ENCODE data around the gene TNS2. TPM values are rescaled to one million over a fixed set of nuclear protein-coding genes. Genes with fewer than 3 reads are reported as not detected.

TNS2 gene
- total RNA-seq, 1 experiment from 2014 or later = 4.4 TPM

GRCh38 chr12:53010955-53011354 lies 38.9 kb upstream of the TNS2 start:
- intact Hi-C loops (cut with micrococcal nuclease; ENCODE audit: unreplicated experiment) = no loop called here
- no peak overlapping the region for H3K4me3 Mint-ChIP-seq (ENCODE audit: unreplicated experiment)
- peaks cover 39% of the 10 kb centered on the region for H3K4me1 ChIP-seq
- no TSS peak for BruUV-seq (replicated peaks)
- H3K36me3 ChIP-seq (ENCODE audit: control insufficient read depth, insufficient read depth, low read length) = peaks cover 2% of the 10 kb centered on the region; the same call in 1 of the 2 replicates
- H3K9me3 ChIP-seq = no peaks in the 10 kb centered on the region
- no peak for TF ChIP-seq CTCF (IDR thresholded peaks at IDR 0.05; ENCODE audit: insufficient read depth in 1 of 2, low read depth in 1 of 2, low read length in 1 of 2, severe bottlenecking in 1 of 2, unreplicated experiment in 1 of 2)
- peaks cover 16% of the 10 kb centered on the region for H3K4me1 Mint-ChIP-seq (ENCODE audit: low read depth, unreplicated experiment)
- ChIA-PET CTCF (no interaction called here), POLR2A (no interaction called here)
- H3K36me3 Mint-ChIP-seq (ENCODE audit: insufficient read depth, unreplicated experiment) = peaks cover 93% of the 10 kb centered on the region
- H3K4me3 ChIP-seq (ENCODE audit: low read depth, low read length) = no peak overlapping the region
- H3K27me3 ChIP-seq (replicated peaks; ENCODE audit: control insufficient read depth, insufficient read depth, low read length) = no peaks in the 10 kb centered on the region
- H3K9me3 Mint-ChIP-seq (ENCODE audit: unreplicated experiment) = no peaks in the 10 kb centered on the region
- no peak overlapping the region for H3K27ac Mint-ChIP-seq (ENCODE audit: unreplicated experiment)
- no peak for DNase-seq
- H3K27me3 Mint-ChIP-seq (ENCODE audit: insufficient read depth, unreplicated experiment) = no peaks in the 10 kb centered on the region

- no peaks in the 10 kb centered on the region for H3K9me3 ChIP-seq
- H3K27me3 ChIP-seq (replicated peaks; ENCODE audit: control insufficient read depth, insufficient read depth, low read length) = no peaks in the 10 kb centered on the region
- H3K4me3 ChIP-seq (ENCODE audit: low read depth, low read length) = no peak overlapping the region
- no peaks in the 10 kb centered on the region for H3K9me3 Mint-ChIP-seq (ENCODE audit: unreplicated experiment)
- peaks cover 2% of the 10 kb centered on the region; the same call in 1 of the 2 replicates for H3K36me3 ChIP-seq (ENCODE audit: control insufficient read depth, insufficient read depth, low read length)
- peak overlapping the region; percentile 58 for H3K4me3 Mint-ChIP-seq (ENCODE audit: unreplicated experiment)
- no peak for TF ChIP-seq CTCF (IDR thresholded peaks at IDR 0.05; ENCODE audit: insufficient read depth in 1 of 2, low read depth in 1 of 2, low read length in 1 of 2, severe bottlenecking in 1 of 2, unreplicated experiment in 1 of 2)
- ChIA-PET POLR2A (no interaction called here), CTCF (no interaction called here)
- peaks cover 16% of the 10 kb centered on the region for H3K4me1 Mint-ChIP-seq (ENCODE audit: low read depth, unreplicated experiment)
- peaks cover 93% of the 10 kb centered on the region for H3K36me3 Mint-ChIP-seq (ENCODE audit: insufficient read depth, unreplicated experiment)
- no peak for DNase-seq
- intact Hi-C loops (cut with micrococcal nuclease; ENCODE audit: unreplicated experiment) = no loop called here
- BruUV-seq (replicated peaks) = no TSS peak
- peaks cover 39% of the 10 kb centered on the region for H3K4me1 ChIP-seq
- peak overlapping the region; percentile 59 for H3K27ac Mint-ChIP-seq (ENCODE audit: unreplicated experiment)
- no peaks in the 10 kb centered on the region for H3K27me3 Mint-ChIP-seq (ENCODE audit: insufficient read depth, unreplicated experiment)
Observed at GRCh38 chr12:53011889-53012288, 38.0 kb upstream of the TNS2 start.

GRCh38 chr12:53012928-53013327 lies 36.9 kb upstream of the TNS2 start:
- intact Hi-C loops (cut with micrococcal nuclease; ENCODE audit: unreplicated experiment) = no loop called here
- ChIA-PET CTCF (interaction anchor here (0.6 kb wide), 1 partner anchor 332 kb away, joined by 3 read pairs; no protein-coding TSS in a partner anchor), POLR2A (no interaction called here)
- peaks cover 2% of the 10 kb centered on the region; the same call in 1 of the 2 replicates for H3K36me3 ChIP-seq (ENCODE audit: control insufficient read depth, insufficient read depth, low read length)
- H3K4me3 ChIP-seq (ENCODE audit: low read depth, low read length) = no peak overlapping the region
- TF ChIP-seq CTCF (IDR thresholded peaks at IDR 0.05; ENCODE audit: insufficient read depth in 1 of 2, low read depth in 1 of 2, low read length in 1 of 2, severe bottlenecking in 1 of 2, unreplicated experiment in 1 of 2) = no peak
- peaks cover 33% of the 10 kb centered on the region for H3K4me1 ChIP-seq
- H3K27ac Mint-ChIP-seq (ENCODE audit: unreplicated experiment) = no peak overlapping the region
- no peaks in the 10 kb centered on the region for H3K27me3 Mint-ChIP-seq (ENCODE audit: insufficient read depth, unreplicated experiment)
- H3K9me3 ChIP-seq = no peaks in the 10 kb centered on the region
- no peaks in the 10 kb centered on the region for H3K9me3 Mint-ChIP-seq (ENCODE audit: unreplicated experiment)
- peaks cover 95% of the 10 kb centered on the region for H3K36me3 Mint-ChIP-seq (ENCODE audit: insufficient read depth, unreplicated experiment)
- no peak overlapping the region for H3K4me3 Mint-ChIP-seq (ENCODE audit: unreplicated experiment)
- no TSS peak for BruUV-seq (replicated peaks)
- no peaks in the 10 kb centered on the region for H3K27me3 ChIP-seq (replicated peaks; ENCODE audit: control insufficient read depth, insufficient read depth, low read length)
- no peak for DNase-seq
- peaks cover 13% of the 10 kb centered on the region for H3K4me1 Mint-ChIP-seq (ENCODE audit: low read depth, unreplicated experiment)

All from Caco-2 (cell line).